NB4 (cell line): Measurements from ENCODE around the gene GPR26.

Experiments used
- DNase-seq: peaks from one replicate; pipeline ENCODE4 v3.0.0; 2010; ENCODE audit warnings: low read depth
- H3K4me3 ChIP-seq: one replicate; pipeline ENCODE4 v1.5.1; 2011; ENCODE audit warnings: mild to moderate bottlenecking, low read depth, low read length, moderate library complexity
- CTCF ChIP-seq: IDR thresholded peaks from one replicate; pipeline ENCODE4 v1.5.1; 2012; ENCODE audit warnings: low read depth, low read length
- MAX ChIP-seq: IDR thresholded peaks from 2 replicates; pipeline ENCODE4 v1.6.1; 2011; ENCODE audit warnings: low read depth, low read length
- MYC ChIP-seq: IDR thresholded peaks from 2 replicates; pipeline ENCODE4 v1.6.1; 2011; ENCODE audit warnings: low read depth, low read length
- POLR2A ChIP-seq: IDR thresholded peaks from 2 replicates; pipeline ENCODE4 v1.6.1; 2011; ENCODE audit warnings: mild to moderate bottlenecking; ENCODE audit not compliant: insufficient read length; ENCODE audit errors: extremely low read depth

The GPR26 gene

GRCh38 chr10:123621916-123622315 is 44.2 kb upstream of the GPR26 start:
- DNase-seq = no peak
- TF ChIP-seq POLR2A = no peak
- no peak for TF ChIP-seq CTCF
- no peak for TF ChIP-seq MAX
- no peak for TF ChIP-seq MYC
- H3K4me3 ChIP-seq = no peak overlapping the region

- H3K4me3 ChIP-seq = no peak overlapping the region
- DNase-seq = no peak
- no peak for TF ChIP-seq POLR2A
- TF ChIP-seq MYC = no peak
- TF ChIP-seq CTCF = no peak
These were observed 43.8 kb upstream of the GPR26 start for GRCh38 chr10:123622381-123622780.

- TF ChIP-seq POLR2A (no peak), CTCF (no peak), MAX (no peak), MYC (no peak)
- no peak overlapping the region for H3K4me3 ChIP-seq
- no peak for DNase-seq
These were observed 42.1 kb upstream of the GPR26 start for GRCh38 chr10:123624086-123624485.

GRCh38 chr10:123633106-123633505 is 33.0 kb upstream of the GPR26 start:
- TF ChIP-seq CTCF (no peak), POLR2A (no peak), MAX (no peak), MYC (no peak)
- no peak for DNase-seq
- H3K4me3 ChIP-seq = no peak overlapping the region

- DNase-seq = no peak
- no peak for TF ChIP-seq CTCF
- TF ChIP-seq MYC = no peak
- TF ChIP-seq POLR2A = no peak
- TF ChIP-seq MAX = no peak
- H3K4me3 ChIP-seq = no peak overlapping the region
These were observed 32.5 kb upstream of the GPR26 start for GRCh38 chr10:123633636-123634035.

- no peak overlapping the region for H3K4me3 ChIP-seq
- TF ChIP-seq MAX (no peak), POLR2A (no peak), MYC (no peak)
- no peak for DNase-seq
These were observed 31.9 kb upstream of the GPR26 start for GRCh38 chr10:123634221-123634620.
